Ovary (tissue), 3 donors: ENCODE data around the gene DYNLT3.

Source experiments
- POLR2A ChIP-seq: fragments of 450-650 bp; IDR thresholded peaks from one replicate; pipeline ENCODE4 v1.6.1; 2017; ENCODE audit warnings: antibody characterized with exemption, mild to moderate bottlenecking, moderate library complexity
- TF ChIP-seq, protein P1 (sequence below), 3 donors: fragments of 450-650 bp in 2 of 3; fragments of 200-600 bp in 1 of 3; IDR thresholded peaks; one replicate each; pipeline versions ENCODE4 v1.5.1 to v1.8.0; 2016 to 2022; ENCODE audit warnings: antibody characterized with exemption in 3 of 3, mild to moderate bottlenecking in 1 of 3
- donor health status: DM: no; HTN: no; CAD: no.

DNA sequence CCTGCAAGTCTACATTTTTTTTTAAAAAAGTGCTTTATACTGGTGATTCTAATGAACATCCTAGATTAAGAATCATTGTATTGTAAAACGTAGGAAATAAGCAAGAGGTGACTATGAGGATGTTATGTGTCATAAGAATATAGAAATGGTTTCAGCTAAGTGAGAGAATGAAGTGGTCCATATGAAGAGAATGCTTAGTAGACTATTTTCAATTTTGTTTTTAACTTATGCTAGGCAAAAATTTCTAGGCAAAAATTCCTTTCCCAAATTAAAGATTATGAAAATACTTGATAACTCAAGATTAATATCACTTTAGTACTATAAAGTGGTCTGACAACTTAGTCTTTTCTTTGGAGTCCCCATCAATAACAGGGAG, 825 bp downstream of the DYNLT3 start:
- TF ChIP-seq, protein P1, sequence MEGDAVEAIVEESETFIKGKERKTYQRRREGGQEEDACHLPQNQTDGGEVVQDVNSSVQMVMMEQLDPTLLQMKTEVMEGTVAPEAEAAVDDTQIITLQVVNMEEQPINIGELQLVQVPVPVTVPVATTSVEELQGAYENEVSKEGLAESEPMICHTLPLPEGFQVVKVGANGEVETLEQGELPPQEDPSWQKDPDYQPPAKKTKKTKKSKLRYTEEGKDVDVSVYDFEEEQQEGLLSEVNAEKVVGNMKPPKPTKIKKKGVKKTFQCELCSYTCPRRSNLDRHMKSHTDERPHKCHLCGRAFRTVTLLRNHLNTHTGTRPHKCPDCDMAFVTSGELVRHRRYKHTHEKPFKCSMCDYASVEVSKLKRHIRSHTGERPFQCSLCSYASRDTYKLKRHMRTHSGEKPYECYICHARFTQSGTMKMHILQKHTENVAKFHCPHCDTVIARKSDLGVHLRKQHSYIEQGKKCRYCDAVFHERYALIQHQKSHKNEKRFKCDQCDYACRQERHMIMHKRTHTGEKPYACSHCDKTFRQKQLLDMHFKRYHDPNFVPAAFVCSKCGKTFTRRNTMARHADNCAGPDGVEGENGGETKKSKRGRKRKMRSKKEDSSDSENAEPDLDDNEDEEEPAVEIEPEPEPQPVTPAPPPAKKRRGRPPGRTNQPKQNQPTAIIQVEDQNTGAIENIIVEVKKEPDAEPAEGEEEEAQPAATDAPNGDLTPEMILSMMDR (IDR thresholded peaks at IDR 0.05): no peak
- no peak for TF ChIP-seq POLR2A
